Nephron (organoid): ENCODE measurements around the gene GSTA4.

Experiments used
- H3K27ac Mint-ChIP-seq, 3 experiments: 2 replicates each; pipeline ENCODE4 v1.8.0; 2020; ENCODE audit warnings: mixed read lengths in 3 of 3, mild to moderate bottlenecking in 2 of 3, moderate library complexity in 1 of 3
- H3K27me3 Mint-ChIP-seq: 2 replicates; pipeline ENCODE4 v1.8.0; 2021; ENCODE audit warnings: low read depth, mild to moderate bottlenecking, moderate library complexity, mixed read lengths
- H3K36me3 Mint-ChIP-seq: 2 replicates; pipeline ENCODE4 v1.8.0; 2020; ENCODE audit warnings: low read depth, mixed read lengths
- H3K4me1 Mint-ChIP-seq: 2 replicates; pipeline ENCODE4 v1.8.0; 2020; ENCODE audit warnings: mixed read lengths
- H3K4me3 Mint-ChIP-seq, 3 experiments: 2 replicates each; pipeline ENCODE4 v1.8.0; 2020; ENCODE audit warnings: mild to moderate bottlenecking in 3 of 3, mixed read lengths in 3 of 3, moderate library complexity in 2 of 3
- H3K9me3 Mint-ChIP-seq: 2 replicates; pipeline ENCODE4 v1.8.0; 2020; ENCODE audit warnings: mixed read lengths
- CTCF ChIP-seq, 3 experiments: fragments of 200-600 bp; sonication (generic); IDR thresholded peaks; one replicate each; pipeline ENCODE4 v1.5.0; 2021; ENCODE audit warnings: antibody characterized with exemption in 3 of 3; ENCODE audit not compliant: unreplicated experiment in 3 of 3

Gene GSTA4

DNA sequence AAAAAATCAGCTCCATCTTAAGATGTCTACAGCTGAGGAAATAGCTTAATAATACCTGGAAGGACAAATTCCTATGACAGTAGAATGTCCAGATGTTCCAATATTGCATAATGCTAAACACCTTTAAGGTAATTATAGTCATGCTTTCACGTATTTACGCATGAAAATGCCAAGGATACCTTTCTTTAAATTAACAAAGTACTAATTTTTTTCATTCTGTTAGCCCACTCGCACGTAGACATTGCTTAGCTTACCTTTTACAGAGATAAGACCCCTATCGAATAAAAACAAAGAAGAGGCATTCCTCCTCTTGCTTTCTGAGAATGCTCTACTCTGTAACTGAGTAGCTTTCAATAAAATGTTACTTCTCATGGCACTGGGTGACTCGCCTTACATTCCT, 4.4 kb upstream of the GSTA4 start:
- H3K36me3 Mint-ChIP-seq: peaks cover 10% of the 10 kb centered on the region
- TF ChIP-seq CTCF (IDR thresholded peaks at IDR 0.05; ENCODE audit: unreplicated experiment in 3 of 3): no peak
- no peak overlapping the region for H3K27ac Mint-ChIP-seq
- peaks cover 5% of the 10 kb centered on the region for H3K27me3 Mint-ChIP-seq
- H3K9me3 Mint-ChIP-seq: no peaks in the 10 kb centered on the region
- no peak overlapping the region for H3K4me3 Mint-ChIP-seq
- H3K4me1 Mint-ChIP-seq: peaks cover 5% of the 10 kb centered on the region

DNA sequence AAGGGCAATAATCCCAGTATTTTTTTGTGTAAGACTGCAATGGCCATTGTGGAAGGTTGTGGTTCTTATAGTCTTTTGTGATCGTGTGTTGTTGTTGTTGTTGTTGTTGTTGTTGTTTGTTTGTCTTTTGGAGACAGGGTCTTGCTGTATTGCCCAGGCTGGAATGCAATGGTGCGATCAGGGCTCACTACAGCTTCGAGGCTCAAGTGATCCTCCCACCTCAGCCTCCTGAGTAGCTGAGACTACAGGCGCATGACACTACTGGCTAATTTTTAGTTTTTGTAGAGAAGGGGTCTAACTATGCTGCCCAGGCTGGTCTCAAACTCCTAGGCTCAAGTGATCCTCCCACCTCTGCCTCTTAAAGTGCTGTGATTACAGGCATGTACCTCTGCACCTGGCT, 3.5 kb upstream of the GSTA4 start:
- no peak for TF ChIP-seq CTCF (IDR thresholded peaks at IDR 0.05; ENCODE audit: unreplicated experiment in 3 of 3)
- Mint-ChIP-seq H3K9me3 (no peaks in the 10 kb centered on the region), H3K36me3 (peaks cover 5% of the 10 kb centered on the region), H3K27me3 (peaks cover 5% of the 10 kb centered on the region), H3K27ac (no peak overlapping the region), H3K4me1 (peaks cover 5% of the 10 kb centered on the region), H3K4me3 (no peak overlapping the region)

- H3K36me3 Mint-ChIP-seq: peaks cover 8% of the 10 kb centered on the region
- H3K27ac Mint-ChIP-seq: peak overlapping the region; percentile 98 to 99 (median 99)
- H3K9me3 Mint-ChIP-seq: no peaks in the 10 kb centered on the region
- H3K4me3 Mint-ChIP-seq: peak overlapping the region; percentile 93 to 98 (median 95)
- peaks cover 17% of the 10 kb centered on the region for H3K4me1 Mint-ChIP-seq
- TF ChIP-seq CTCF (IDR thresholded peaks at IDR 0.05; ENCODE audit: unreplicated experiment in 3 of 3): no peak
- H3K27me3 Mint-ChIP-seq: peaks cover 5% of the 10 kb centered on the region
These were observed 995 bp upstream of the GSTA4 start for GRCh38 chr6:52995913-52996645.

DNA sequence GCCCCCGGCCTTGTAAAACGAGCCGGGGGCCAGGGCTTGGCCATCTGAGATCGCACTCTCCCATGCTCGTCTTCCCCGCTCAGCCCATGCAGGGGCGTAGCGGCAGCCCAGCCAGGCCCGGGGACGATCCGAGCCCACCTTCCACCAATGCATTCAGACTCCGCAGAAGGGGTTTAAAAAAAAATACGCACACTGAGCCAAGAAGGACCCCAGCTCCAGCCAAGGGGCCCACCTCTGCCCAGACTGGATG, 320 bp downstream of the GSTA4 start:
- TF ChIP-seq CTCF (IDR thresholded peaks at IDR 0.05; ENCODE audit: unreplicated experiment in 3 of 3): no peak
- Mint-ChIP-seq H3K27ac (peak overlapping the region; percentile 98 to 99 (median 99)), H3K36me3 (peaks cover 22% of the 10 kb centered on the region), H3K9me3 (no peaks in the 10 kb centered on the region), H3K4me3 (peak overlapping the region; percentile 93 to 98 (median 95)), H3K4me1 (peaks cover 23% of the 10 kb centered on the region), H3K27me3 (peaks cover 5% of the 10 kb centered on the region)

GRCh38 chr6:52994031-52994838, 849 bp downstream of the GSTA4 start:
- Mint-ChIP-seq H3K36me3 (peaks cover 27% of the 10 kb centered on the region), H3K4me1 (peaks cover 23% of the 10 kb centered on the region), H3K27ac (peak overlapping the region; percentile 98 to 99 (median 99)), H3K4me3 (peak overlapping the region; percentile 93 to 98 (median 95)), H3K9me3 (no peaks in the 10 kb centered on the region), H3K27me3 (peaks cover 5% of the 10 kb centered on the region)
- no peak for TF ChIP-seq CTCF (IDR thresholded peaks at IDR 0.05; ENCODE audit: unreplicated experiment in 3 of 3)
